Transverse colon (tissue), 4 donors: ENCODE data around the gene DPH7.

Experiments used
- EP300 ChIP-seq: sonication (generic); formaldehyde crosslinking; IDR thresholded peaks from one replicate; pipeline ENCODE4 v1.6.1; 2017; ENCODE audit warnings: antibody characterized with exemption, low read depth
- POLR2A ChIP-seq: fragments of 450-650 bp; IDR thresholded peaks from one replicate; pipeline ENCODE4 v1.6.1; 2016; ENCODE audit warnings: antibody characterized with exemption, mild to moderate bottlenecking, moderate library complexity
- POLR2AphosphoS5 ChIP-seq, 3 donors: sonication (generic); formaldehyde crosslinking; IDR thresholded peaks; one replicate each; pipeline ENCODE4 v1.6.1; 2016; ENCODE audit warnings: antibody characterized with exemption in 3 of 3
- TF ChIP-seq, protein P1 (sequence below), 5 experiments: fragments of 200-600 bp in 3 of 5; fragments of 450-650 bp in 2 of 5; sonication (generic) in 3 of 5; IDR thresholded peaks; 1 replicate in 2 of 5; 2 replicates in 3 of 5; pipeline ENCODE4 v1.5.1; 2016 to 2017; ENCODE audit warnings: antibody characterized with exemption in 5 of 5, inconsistent platforms in 3 of 5, mild to moderate bottlenecking in 2 of 5, moderate library complexity in 1 of 5

GRCh38 chr9:137511758-137512463 lies 66.8 kb downstream of the DPH7 start:
- TF ChIP-seq, protein P1, sequence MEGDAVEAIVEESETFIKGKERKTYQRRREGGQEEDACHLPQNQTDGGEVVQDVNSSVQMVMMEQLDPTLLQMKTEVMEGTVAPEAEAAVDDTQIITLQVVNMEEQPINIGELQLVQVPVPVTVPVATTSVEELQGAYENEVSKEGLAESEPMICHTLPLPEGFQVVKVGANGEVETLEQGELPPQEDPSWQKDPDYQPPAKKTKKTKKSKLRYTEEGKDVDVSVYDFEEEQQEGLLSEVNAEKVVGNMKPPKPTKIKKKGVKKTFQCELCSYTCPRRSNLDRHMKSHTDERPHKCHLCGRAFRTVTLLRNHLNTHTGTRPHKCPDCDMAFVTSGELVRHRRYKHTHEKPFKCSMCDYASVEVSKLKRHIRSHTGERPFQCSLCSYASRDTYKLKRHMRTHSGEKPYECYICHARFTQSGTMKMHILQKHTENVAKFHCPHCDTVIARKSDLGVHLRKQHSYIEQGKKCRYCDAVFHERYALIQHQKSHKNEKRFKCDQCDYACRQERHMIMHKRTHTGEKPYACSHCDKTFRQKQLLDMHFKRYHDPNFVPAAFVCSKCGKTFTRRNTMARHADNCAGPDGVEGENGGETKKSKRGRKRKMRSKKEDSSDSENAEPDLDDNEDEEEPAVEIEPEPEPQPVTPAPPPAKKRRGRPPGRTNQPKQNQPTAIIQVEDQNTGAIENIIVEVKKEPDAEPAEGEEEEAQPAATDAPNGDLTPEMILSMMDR (IDR thresholded peaks at IDR 0.05) = no peak
- no peak for TF ChIP-seq POLR2A
- TF ChIP-seq EP300 = no peak
- no peak for TF ChIP-seq POLR2AphosphoS5 (IDR thresholded peaks at IDR 0.05)
